Stomach (tissue), 9 donors: ENCODE results near the gene SYNPR. TPM values are rescaled to one million over a fixed set of nuclear protein-coding genes. Genes with fewer than 3 reads are reported as not detected.

Source experiments
- DNase-seq, 2 donors: peaks; one replicate each; pipeline versions ENCODE4 v3.0.0 to v3.0.0-alpha.2; 2013 to 2019
- H3K27ac ChIP-seq, 5 donors: fragments of 200-600 bp in 4 of 5; sonication (generic) in 4 of 5; one replicate each; pipeline ENCODE4 v1.5.1; 2013 to 2019; ENCODE audit warnings: mild to moderate bottlenecking in 1 of 5, moderate library complexity in 1 of 5
- H3K27me3 ChIP-seq, 3 donors: fragments of 200-600 bp; sonication (generic); one replicate each; pipeline ENCODE4 v1.5.1; 2017 to 2019; ENCODE audit warnings: mixed run types in 1 of 3
- H3K36me3 ChIP-seq, 4 donors: fragments of 200-600 bp; sonication (generic); 1 replicate in 3 of 4; 2 replicates in 1 of 4; pipeline ENCODE4 v1.5.1; 2016 to 2019
- H3K4me1 ChIP-seq, 4 donors: fragments of 200-600 bp; sonication (generic); one replicate each; pipeline ENCODE4 v1.5.1; 2016 to 2019
- H3K4me3 ChIP-seq, 4 donors: fragments of 200-600 bp; sonication (generic) in 3 of 4; one replicate each; pipeline ENCODE4 v1.5.1; 2016 to 2019; ENCODE audit warnings: mild to moderate bottlenecking in 1 of 4
- H3K9me3 ChIP-seq, 4 donors: fragments of 200-600 bp; sonication (generic); one replicate each; pipeline ENCODE4 v1.5.1; 2016 to 2019
- EP300 ChIP-seq: sonication (generic); formaldehyde crosslinking; IDR thresholded peaks from one replicate; pipeline ENCODE4 v1.6.1; 2017; ENCODE audit warnings: antibody characterized with exemption
- POLR2A ChIP-seq, 4 donors: fragments of 450-650 bp; IDR thresholded peaks; one replicate each; pipeline ENCODE4 v1.6.1; 2016; ENCODE audit warnings: antibody characterized with exemption in 4 of 4, control low read depth in 2 of 4, mild to moderate bottlenecking in 1 of 4, moderate library complexity in 1 of 4
- POLR2AphosphoS5 ChIP-seq, 3 donors: sonication (generic); formaldehyde crosslinking; IDR thresholded peaks; one replicate each; pipeline ENCODE4 v1.6.1; 2016; ENCODE audit warnings: antibody characterized with exemption in 3 of 3
- WGBS, 5 donors: extraction: QIAGEN DNeasy Blood & Tissue Kit in 3 of 5; methylation state at CpG; one replicate each; pipeline versions ENCODE4 v1.1.5 to v1.1.7; 2013 to 2018; 5-methylcytosine and 5-hydroxymethylcytosine counted together
- intact Hi-C: fragments of 100-400 bp; cut with DNase I; formaldehyde crosslinking; loops from one replicate; pipeline ENCODE4 v1.15.1; 2023; ENCODE audit warnings: low total_unique reads
- polyA plus RNA-seq, 3 donors: library from polyadenylated mRNA; stranded (reverse); fragments of 200-250 nt; gene quantifications; one replicate each; pipeline ENCODE4 v1.2.3, GENCODE V29; 2013
- total RNA-seq, 5 donors: library from RNA; depleted of rRNA; stranded (reverse); fragments of >200 nt; gene quantifications; one replicate each; pipeline versions ENCODE4 v1.1.0 to v1.2.3, GENCODE V29; 2014 to 2016
- TF ChIP-seq, protein P1 (sequence below), 7 experiments: fragments of 450-650 bp in 4 of 7; fragments of 200-600 bp in 3 of 7; sonication (generic) in 3 of 7; IDR thresholded peaks; one replicate each; pipeline ENCODE4 v1.5.1; 2016 to 2019; ENCODE audit warnings: antibody characterized with exemption in 7 of 7, control low read depth in 2 of 7, mild to moderate bottlenecking in 1 of 7
- donor health status: healthy with polysubstance abuse.
- donor health status: Bipolar disorder and iron deficiency.
- donor health status: healthy.

Gene SYNPR
- total and polyA plus RNA-seq, 8 donors: 0.13 to 1.7 (median 0.31) TPM; not detected in 3

- TF ChIP-seq POLR2A (IDR thresholded peaks at IDR 0.05) (no peak), POLR2AphosphoS5 (IDR thresholded peaks at IDR 0.05) (no peak), EP300 (no peak)
- TF ChIP-seq, protein P1, sequence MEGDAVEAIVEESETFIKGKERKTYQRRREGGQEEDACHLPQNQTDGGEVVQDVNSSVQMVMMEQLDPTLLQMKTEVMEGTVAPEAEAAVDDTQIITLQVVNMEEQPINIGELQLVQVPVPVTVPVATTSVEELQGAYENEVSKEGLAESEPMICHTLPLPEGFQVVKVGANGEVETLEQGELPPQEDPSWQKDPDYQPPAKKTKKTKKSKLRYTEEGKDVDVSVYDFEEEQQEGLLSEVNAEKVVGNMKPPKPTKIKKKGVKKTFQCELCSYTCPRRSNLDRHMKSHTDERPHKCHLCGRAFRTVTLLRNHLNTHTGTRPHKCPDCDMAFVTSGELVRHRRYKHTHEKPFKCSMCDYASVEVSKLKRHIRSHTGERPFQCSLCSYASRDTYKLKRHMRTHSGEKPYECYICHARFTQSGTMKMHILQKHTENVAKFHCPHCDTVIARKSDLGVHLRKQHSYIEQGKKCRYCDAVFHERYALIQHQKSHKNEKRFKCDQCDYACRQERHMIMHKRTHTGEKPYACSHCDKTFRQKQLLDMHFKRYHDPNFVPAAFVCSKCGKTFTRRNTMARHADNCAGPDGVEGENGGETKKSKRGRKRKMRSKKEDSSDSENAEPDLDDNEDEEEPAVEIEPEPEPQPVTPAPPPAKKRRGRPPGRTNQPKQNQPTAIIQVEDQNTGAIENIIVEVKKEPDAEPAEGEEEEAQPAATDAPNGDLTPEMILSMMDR (IDR thresholded peaks at IDR 0.05): peak in 1 of 7 experiments; percentile 29
- Histone ChIP-seq H3K4me1 (no peaks in the 10 kb centered on the region), H3K27ac (no peak overlapping the region), H3K27me3 (no peaks in the 10 kb centered on the region), H3K4me3 (no peak overlapping the region), H3K9me3 (no peaks in the 10 kb centered on the region), H3K36me3 (no peaks in the 10 kb centered on the region)
- WGBS, 5 donors: 61 to 67% (median 66%) methylated on average over 3 of the region's 3 CpGs
- intact Hi-C loops: no loop called here
- no peak for DNase-seq
Observed at GRCh38 chr3:63232764-63233396, 45.2 kb upstream of the SYNPR start.

DNA sequence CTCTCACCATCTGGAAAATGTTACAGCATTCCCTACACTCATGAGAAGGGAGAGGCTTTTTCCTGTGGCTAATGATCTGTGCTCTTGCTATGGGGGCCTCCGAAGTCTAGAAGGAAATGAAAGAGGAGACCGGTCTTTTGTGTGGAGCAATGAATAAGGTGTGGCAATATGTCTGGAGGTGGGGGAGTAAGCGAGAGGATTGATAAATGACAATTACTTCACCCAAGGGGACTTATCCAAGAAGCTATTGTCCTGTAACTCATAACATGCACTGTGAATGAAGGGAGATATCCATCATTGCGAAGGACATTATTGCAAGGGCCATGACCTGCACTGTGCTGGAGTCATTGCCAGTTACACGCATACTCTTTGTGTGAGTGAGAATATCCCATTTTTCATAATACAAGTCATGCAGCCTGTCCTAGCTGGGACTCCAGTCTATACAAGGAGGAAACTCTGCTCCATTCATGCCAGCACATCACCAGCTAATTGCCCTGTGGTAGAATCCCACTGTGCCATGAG, 37.7 kb upstream of the SYNPR start:
- no peak for TF ChIP-seq POLR2AphosphoS5 (IDR thresholded peaks at IDR 0.05)
- no peak for TF ChIP-seq EP300
- TF ChIP-seq, protein P1 (IDR thresholded peaks at IDR 0.05): no peak
- no peak for TF ChIP-seq POLR2A (IDR thresholded peaks at IDR 0.05)
- 60 to 77% (median 63%) methylated on average over 5 of the region's 5 CpGs for WGBS, 5 donors
- peak in 1 of 2 donors; percentile 6 for DNase-seq

DNA sequence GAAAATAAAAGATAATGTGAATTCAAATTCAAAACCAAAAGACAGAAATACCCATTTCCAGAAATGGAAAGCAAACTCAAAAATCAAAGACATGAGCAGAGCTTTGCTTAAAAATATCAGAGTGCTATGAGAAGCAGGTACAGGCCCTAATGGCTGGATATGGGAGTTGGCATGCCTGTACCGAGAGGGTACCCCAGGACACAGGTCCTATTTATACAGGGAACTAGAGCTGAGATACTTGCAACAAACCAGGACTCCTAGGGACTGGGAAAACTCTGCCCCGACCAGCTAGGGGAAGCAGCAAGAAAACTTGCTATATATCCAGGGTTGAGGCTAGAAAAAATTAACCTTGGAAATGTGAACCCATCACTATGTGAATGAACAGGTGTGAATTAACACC, 36.0 kb upstream of the SYNPR start:
- TF ChIP-seq, protein P1 (IDR thresholded peaks at IDR 0.05): no peak
- TF ChIP-seq EP300 (no peak), POLR2A (IDR thresholded peaks at IDR 0.05) (no peak), POLR2AphosphoS5 (IDR thresholded peaks at IDR 0.05) (no peak)
- intact Hi-C loops: no loop called here
- 54 to 79% (median 78%) methylated on average over 2 of the region's 2 CpGs for WGBS, 5 donors
- Histone ChIP-seq H3K4me1 (no peaks in the 10 kb centered on the region), H3K27me3 (peaks cover 0 to 5% (median 0%) of the 10 kb centered on the region in 3 donors), H3K4me3 (no peak overlapping the region), H3K36me3 (no peaks in the 10 kb centered on the region), H3K27ac (no peak overlapping the region), H3K9me3 (no peaks in the 10 kb centered on the region)
- DNase-seq: no peak

More for the DNA sequence above, 37.7 kb upstream of the SYNPR start:
- no peaks in the 10 kb centered on the region for H3K4me1 ChIP-seq
- no peak overlapping the region for H3K4me3 ChIP-seq
- no peaks in the 10 kb centered on the region for H3K36me3 ChIP-seq
- no peak overlapping the region for H3K27ac ChIP-seq
- H3K9me3 ChIP-seq: no peaks in the 10 kb centered on the region
- peaks cover 0 to 5% (median 0%) of the 10 kb centered on the region in 3 donors for H3K27me3 ChIP-seq
- intact Hi-C loops: no loop called here

DNA sequence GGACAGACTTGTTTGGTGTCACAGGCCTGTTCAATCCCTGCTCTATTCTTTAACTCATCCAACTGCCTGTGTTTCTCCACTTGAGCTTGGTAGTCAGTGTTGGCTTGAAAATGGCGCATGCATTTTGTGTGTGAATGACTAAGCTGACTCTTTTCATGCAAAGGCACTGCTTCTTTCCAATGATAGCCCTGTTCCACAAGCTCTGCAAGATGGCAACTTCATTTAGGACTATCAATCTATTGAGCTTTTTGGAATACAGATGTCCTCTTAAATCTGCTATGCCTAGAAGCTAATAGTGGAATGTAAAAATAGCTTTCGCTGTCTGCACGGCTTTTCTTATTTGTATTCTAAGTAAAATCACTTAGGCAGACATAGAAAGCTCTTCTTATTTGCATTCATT, 33.6 kb upstream of the SYNPR start:
- intact Hi-C loops: no loop called here
- TF ChIP-seq POLR2A (IDR thresholded peaks at IDR 0.05): no peak
- TF ChIP-seq EP300: no peak
- TF ChIP-seq, protein P1 (IDR thresholded peaks at IDR 0.05): no peak
- no peak for TF ChIP-seq POLR2AphosphoS5 (IDR thresholded peaks at IDR 0.05)
- 92 to 97% (median 95%) methylated on average over 3 of the region's 3 CpGs for WGBS, 5 donors

More for the DNA sequence above, 33.6 kb upstream of the SYNPR start:
- no peak overlapping the region for H3K27ac ChIP-seq
- H3K9me3 ChIP-seq: no peaks in the 10 kb centered on the region
- H3K4me3 ChIP-seq: no peak overlapping the region
- peaks cover 0 to 5% (median 0%) of the 10 kb centered on the region in 3 donors for H3K27me3 ChIP-seq
- H3K36me3 ChIP-seq: no peaks in the 10 kb centered on the region
- no peak for DNase-seq
- H3K4me1 ChIP-seq: no peaks in the 10 kb centered on the region
